Neural cell (in vitro differentiated cells): Measurements from ENCODE around the gene IFNLR1.

Source experiments
- EZH2 ChIP-seq: fragments of 200-600, 300-800 bp; shearing (Covaris generic), sonication (generic); IDR thresholded peaks from 2 replicates; pipeline ENCODE4 v1.6.1; 2014; ENCODE audit warnings: antibody characterized with exemption, low read length, borderline replicate concordance, mild to moderate bottlenecking; ENCODE audit not compliant: insufficient read depth, poor library complexity, severe bottlenecking
- POLR2AphosphoS5 ChIP-seq: IDR thresholded peaks from 2 replicates; pipeline ENCODE4 v1.6.1; 2012
- TF ChIP-seq, protein P1 (sequence below): fragments of 450-650 bp; IDR thresholded peaks from 2 replicates; pipeline ENCODE4 v1.5.1; 2014; ENCODE audit warnings: antibody characterized with exemption, mild to moderate bottlenecking, moderate library complexity; ENCODE audit not compliant: poor library complexity, severe bottlenecking

DNA sequence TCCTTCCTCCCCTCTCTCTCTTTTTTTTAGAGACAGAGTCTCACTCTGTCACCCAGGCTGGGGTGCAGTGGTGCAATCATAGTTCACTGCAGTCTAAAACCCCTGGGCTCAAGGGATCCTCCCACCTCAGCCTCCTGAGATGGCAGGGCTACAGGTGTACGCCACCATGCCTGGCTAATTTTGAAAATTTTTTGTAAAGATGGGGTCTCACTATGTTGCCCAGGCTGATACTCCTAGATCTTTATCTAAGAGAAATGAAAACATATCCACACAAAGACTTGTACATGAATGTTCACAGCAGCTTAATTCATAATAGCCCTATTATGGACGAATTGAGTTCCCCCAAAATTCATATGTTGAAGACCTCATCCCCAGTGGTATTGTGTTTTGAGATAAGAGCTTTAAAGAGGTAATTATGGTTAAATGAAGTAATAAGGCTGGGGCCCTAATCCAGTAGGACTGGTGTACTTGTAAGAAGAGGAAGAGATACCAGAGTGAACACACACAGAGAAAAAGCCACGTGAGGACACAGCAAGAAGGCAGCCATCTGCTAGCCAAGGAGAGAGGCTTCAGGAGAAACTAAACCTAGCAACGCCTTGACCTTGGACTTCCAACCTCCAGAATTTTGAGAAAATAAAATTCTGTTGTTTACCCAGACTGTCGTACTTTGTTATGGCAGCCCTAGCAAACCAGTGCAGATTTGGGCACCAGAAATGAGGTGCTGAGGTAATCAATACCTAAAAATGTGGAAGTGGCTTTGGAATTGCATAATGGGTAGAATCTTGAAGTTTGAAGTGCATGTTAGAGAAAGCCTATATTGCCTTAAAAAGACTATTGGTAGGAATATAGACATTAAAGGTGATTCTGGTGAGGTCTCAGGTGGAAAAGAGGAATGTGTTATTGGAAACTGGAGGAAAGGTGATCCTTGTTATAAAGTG lies 13.2 kb downstream of the IFNLR1 start:
- TF ChIP-seq, protein P1, sequence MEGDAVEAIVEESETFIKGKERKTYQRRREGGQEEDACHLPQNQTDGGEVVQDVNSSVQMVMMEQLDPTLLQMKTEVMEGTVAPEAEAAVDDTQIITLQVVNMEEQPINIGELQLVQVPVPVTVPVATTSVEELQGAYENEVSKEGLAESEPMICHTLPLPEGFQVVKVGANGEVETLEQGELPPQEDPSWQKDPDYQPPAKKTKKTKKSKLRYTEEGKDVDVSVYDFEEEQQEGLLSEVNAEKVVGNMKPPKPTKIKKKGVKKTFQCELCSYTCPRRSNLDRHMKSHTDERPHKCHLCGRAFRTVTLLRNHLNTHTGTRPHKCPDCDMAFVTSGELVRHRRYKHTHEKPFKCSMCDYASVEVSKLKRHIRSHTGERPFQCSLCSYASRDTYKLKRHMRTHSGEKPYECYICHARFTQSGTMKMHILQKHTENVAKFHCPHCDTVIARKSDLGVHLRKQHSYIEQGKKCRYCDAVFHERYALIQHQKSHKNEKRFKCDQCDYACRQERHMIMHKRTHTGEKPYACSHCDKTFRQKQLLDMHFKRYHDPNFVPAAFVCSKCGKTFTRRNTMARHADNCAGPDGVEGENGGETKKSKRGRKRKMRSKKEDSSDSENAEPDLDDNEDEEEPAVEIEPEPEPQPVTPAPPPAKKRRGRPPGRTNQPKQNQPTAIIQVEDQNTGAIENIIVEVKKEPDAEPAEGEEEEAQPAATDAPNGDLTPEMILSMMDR = no peak
- TF ChIP-seq POLR2AphosphoS5 (no peak), EZH2 (no peak)
